GM12878 (cell line): ENCODE results near the gene PSMB7. TPM values are rescaled to one million over a fixed set of nuclear protein-coding genes. Genes with fewer than 3 reads are reported as not detected.

Experiments used
- ATAC-seq: fragments of 200-7000 bp; cut with Tn5 transposase; 3 replicates; pipeline ENCODE4 v1.9.1; 2020; ENCODE audit warnings: mild to moderate bottlenecking, moderate library complexity
- BruUV-seq: library from RNA; stranded (reverse); fragments of 400-500 nt; replicated peaks from 2 replicates; lab custom pipeline; 2021; lab: Mats Ljungman, UMichigan
- CTCF ChIA-PET: fragments of 300-600 bp; sonication (Branson Sonifier 250); formaldehyde crosslinking; extraction: SDS; loops from one replicate; lab custom pipeline; 2021; ENCODE audit warnings: inconsistent platforms; lab: Yijun Ruan, JAX
- POLR2A ChIA-PET: fragments of 350-600 bp; formaldehyde crosslinking; extraction: SDS; loops from one replicate; lab custom pipeline; 2021; ENCODE audit warnings: inconsistent platforms; lab: Charles Lee
- RAD21 ChIA-PET: fragments of 300-600 bp; sonication (Branson Sonifier 250); formaldehyde crosslinking; loops from one replicate; lab custom pipeline; 2023; ENCODE audit warnings: antibody characterized with exemption; ENCODE audit not compliant: unreplicated experiment; lab: Charles Lee
- SMC1A ChIA-PET: fragments of 300-600 bp; sonication (Branson Sonifier 250); formaldehyde crosslinking; loops from one replicate; lab custom pipeline; 2023; ENCODE audit not compliant: unreplicated experiment, uncharacterized antibody; lab: Charles Lee
- DNase-seq: peaks from one replicate; pipeline ENCODE4 v3.0.0-alpha.2; 2011; ENCODE audit warnings: low read depth, low spot score
- FAIRE-seq: peaks from 3 replicates; lab custom pipeline; 2011; peaks lifted over from hg19 to GRCh38; lab: Jason Lieb, UNC
- H2AFZ ChIP-seq: 2 replicates; pipeline ENCODE4 v1.6.0; 2011; ENCODE audit warnings: low read depth, low read length, control low read depth; ENCODE audit not compliant: control insufficient read depth
- H3K27ac ChIP-seq: 2 replicates; pipeline ENCODE4 v1.5.1; 2011; ENCODE audit warnings: control low read depth; ENCODE audit not compliant: control insufficient read depth, insufficient read depth
- H3K27me3 ChIP-seq, 2 experiments: replicated peaks in 1 of 2; 2 replicates each; pipeline versions ENCODE4 v1.6.0 to v1.6.1; 2011; ENCODE audit warnings: low read length in 1 of 2; ENCODE audit not compliant: control insufficient read depth in 2 of 2, insufficient read depth in 2 of 2
- H3K36me3 ChIP-seq, 2 experiments: 2 replicates each; pipeline ENCODE4 v1.5.1; 2011; ENCODE audit warnings: low read length in 1 of 2; ENCODE audit not compliant: control insufficient read depth in 2 of 2, insufficient read depth in 2 of 2
- H3K4me1 ChIP-seq: 2 replicates; pipeline ENCODE4 v1.6.1; 2011; ENCODE audit warnings: mild to moderate bottlenecking, low read length, moderate library complexity, mixed read lengths; ENCODE audit not compliant: control insufficient read depth, insufficient read depth
- H3K4me2 ChIP-seq: 2 replicates; pipeline ENCODE4 v1.6.0; 2011; ENCODE audit warnings: control low read depth; ENCODE audit not compliant: control insufficient read depth, insufficient read depth
- H3K4me3 ChIP-seq: fragments of 200-600 bp; sonication (generic); 2 replicates; pipeline ENCODE4 v1.5.1; 2016
- H3K79me2 ChIP-seq: 2 replicates; pipeline ENCODE4 v1.6.0; 2011; ENCODE audit warnings: low read length; ENCODE audit not compliant: control insufficient read depth, insufficient read depth
- H3K9ac ChIP-seq: 2 replicates; pipeline ENCODE4 v1.8.0; 2011; ENCODE audit warnings: low read length, control low read depth, mixed read lengths; ENCODE audit not compliant: control insufficient read depth, insufficient read depth
- H3K9me3 ChIP-seq: replicated peaks from 3 replicates; pipeline ENCODE4 v1.5.1; 2011; ENCODE audit warnings: mild to moderate bottlenecking, low read length; ENCODE audit not compliant: control insufficient read depth, insufficient read depth
- H4K20me1 ChIP-seq: 2 replicates; pipeline ENCODE4 v1.6.0; 2011; ENCODE audit not compliant: control insufficient read depth, insufficient read depth
- BCL11A ChIP-seq: IDR thresholded peaks from 2 replicates; pipeline ENCODE4 v1.6.1; 2011; ENCODE audit warnings: low read depth, low read length
- CEBPB ChIP-seq, 2 experiments: fragments of 150-350 bp in 1 of 2; IDR thresholded peaks; 2 replicates each; pipeline ENCODE4 v1.6.1; 2012 to 2014; ENCODE audit warnings: low read depth in 2 of 2, low read length in 2 of 2, borderline replicate concordance in 1 of 2, inconsistent platforms in 1 of 2
- CHD2 ChIP-seq: IDR thresholded peaks from 2 replicates; pipeline ENCODE4 v1.6.1; 2011; ENCODE audit warnings: low read depth, low read length, improper control_type of control experiment, borderline replicate concordance
- CREB1 ChIP-seq: IDR thresholded peaks from 2 replicates; pipeline ENCODE4 v1.6.1; 2012; ENCODE audit warnings: low read depth, mild to moderate bottlenecking, inconsistent platforms
- CREM ChIP-seq: IDR thresholded peaks from 2 replicates; pipeline ENCODE4 v1.6.1; 2014; ENCODE audit warnings: antibody characterized with exemption, low read depth
- EZH2 ChIP-seq: IDR thresholded peaks from 2 replicates; pipeline ENCODE4 v1.6.1; 2012; ENCODE audit warnings: low read depth, mild to moderate bottlenecking, control low read depth, inconsistent platforms, low read length, borderline replicate concordance; ENCODE audit not compliant: control insufficient read depth
- FOXK2 ChIP-seq: fragments of 450-650 bp; IDR thresholded peaks from 2 replicates; pipeline ENCODE4 v1.6.1; 2017; ENCODE audit warnings: mild to moderate bottlenecking, moderate library complexity
- HDAC2 ChIP-seq: fragments of 200-600 bp; sonication (generic); IDR thresholded peaks from 2 replicates; pipeline ENCODE4 v1.6.1; 2017
- HSF1 ChIP-seq: fragments of 150-350 bp; IDR thresholded peaks from 2 replicates; pipeline ENCODE4 v1.6.1; 2014; ENCODE audit warnings: mild to moderate bottlenecking, low read depth, low read length
- IRF4 ChIP-seq: IDR thresholded peaks from 2 replicates; pipeline ENCODE4 v1.6.1; 2011; ENCODE audit warnings: low read depth, low read length
- MAX ChIP-seq: IDR thresholded peaks from 2 replicates; pipeline ENCODE4 v1.6.1; 2012; ENCODE audit warnings: low read depth, low read length, improper control_type of control experiment
- POLR2A ChIP-seq: IDR thresholded peaks from 2 replicates; pipeline ENCODE4 v1.6.1; 2011; ENCODE audit warnings: low read depth, mild to moderate bottlenecking, low read length
- RBBP5 ChIP-seq: fragments of 200-600 bp; sonication (generic); conservative IDR thresholded peaks from 2 replicates; pipeline ENCODE4 v1.6.1; 2016
- RCOR1 ChIP-seq: conservative IDR thresholded peaks from 2 replicates; pipeline ENCODE4 v1.6.1; 2012; ENCODE audit warnings: low read depth, low read length, improper control_type of control experiment
- SUPT20H ChIP-seq: IDR thresholded peaks from 2 replicates; pipeline ENCODE4 v1.6.1; 2011; ENCODE audit warnings: low read depth, mild to moderate bottlenecking, low read length, moderate library complexity, borderline replicate concordance; ENCODE audit not compliant: control insufficient read depth
- TCF7 ChIP-seq: IDR thresholded peaks from 2 replicates; pipeline ENCODE4 v1.6.1; 2014; ENCODE audit warnings: antibody characterized with exemption, borderline replicate concordance
- ZNF207 ChIP-seq: fragments of 450-650 bp; IDR thresholded peaks from 2 replicates; pipeline ENCODE4 v1.6.1; 2014; ENCODE audit warnings: antibody characterized with exemption, mild to moderate bottlenecking, borderline replicate concordance
- ZSCAN29 ChIP-seq: fragments of 450-650 bp; IDR thresholded peaks from 2 replicates; pipeline ENCODE4 v1.6.1; 2017; ENCODE audit warnings: mild to moderate bottlenecking, moderate library complexity
- WGBS: methylation state at CpG from one replicate; pipeline ENCODE4 v1.1.6; 2016; ENCODE audit warnings: low lambda C conversion rate; ENCODE audit not compliant: insufficient replicate concordance, insufficient coverage; ENCODE audit errors: missing lambda C conversion rate; 5-methylcytosine and 5-hydroxymethylcytosine counted together
- in situ Hi-C: fragments of 300-500 bp; cut with MboI; formaldehyde crosslinking; loops from 9 replicates; pipeline ENCODE4 v1.14.3; 2018; ENCODE audit warnings: mixed read lengths
- intact Hi-C: fragments of 100-400 bp; cut with micrococcal nuclease; formaldehyde crosslinking; loops from one replicate; pipeline ENCODE4 v1.14.2; 2022; ENCODE audit not compliant: unreplicated experiment
- polyA plus RNA-seq, 11 experiments: library from polyadenylated mRNA; depleted of rRNA in 4 of 11; unstranded in 6 of 11; stranded (reverse) in 5 of 11; fragments of >200 nt; fragmentation: Nextera tagmentation in 4 of 11; fragmentation: Illumina TruSeq in 1 of 11; extraction: Ambion mirVana in 4 of 11; extraction: Trizol in 1 of 11; gene quantifications; 1 replicate in 1 of 11; 2 replicates in 10 of 11; pipeline versions ENCODE4 v1.2.1 to v1.2.3, GENCODE V29; 2011 to 2016; ENCODE audit warnings: inconsistent platforms in 2 of 11, missing spikeins in 2 of 11, low read depth in 1 of 11
- total RNA-seq, 4 experiments: library from RNA; depleted of rRNA in 3 of 4; stranded (reverse); fragments of >200 nt in 3 of 4; fragmentation: Illumina TruSeq in 1 of 4; extraction: Trizol in 1 of 4; gene quantifications; 2 replicates each; pipeline versions ENCODE4 v1.2.1 to v1.2.3, GENCODE V29; 2013 to 2021

PSMB7 gene
- total and polyA plus RNA-seq, 10 of the 15 experiments (the other 5 are each of a cell fraction or from before 2014, with no cell fraction given): 174 to 564 (median 268) TPM

GRCh38 chr9:124363326-124364096 lies 51.7 kb downstream of the PSMB7 start:
- FAIRE-seq (no peak), DNase-seq (no peak), ATAC-seq (no peak)
- SMC1A ChIA-PET: interaction anchor here (0.8 to 2.2 kb wide), 2 partner anchors 15 to 29 kb away, joined by 3 to 6 read pairs; no protein-coding TSS in a partner anchor
- no peaks in the 10 kb centered on the region; the same call in 1 of the 2 replicates for H4K20me1 ChIP-seq
- POLR2A ChIA-PET: no interaction called here
- BruUV-seq: no TSS peak
- no peak overlapping the region for H3K9ac ChIP-seq
- H3K9me3 ChIP-seq: no peaks in the 10 kb centered on the region
- H3K27me3 ChIP-seq: no peaks in the 10 kb centered on the region
- RAD21 ChIA-PET: no interaction called here
- H3K36me3 ChIP-seq: peaks cover 0 to 2% of the 10 kb centered on the region in 2 experiments; a peak in 1 of 4 replicates
- H3K4me2 ChIP-seq: no peak overlapping the region
- H2AFZ ChIP-seq: no peak overlapping the region
- no peak for TF ChIP-seq FOXK2
- no peak for TF ChIP-seq SUPT20H
- no peak for TF ChIP-seq TCF7
- TF ChIP-seq ZNF207: no peak
- TF ChIP-seq RCOR1: no peak
- no peak for TF ChIP-seq CHD2
- TF ChIP-seq IRF4: no peak
- no peak for TF ChIP-seq MAX
- no peak for TF ChIP-seq POLR2A
- TF ChIP-seq HDAC2: no peak
- no peak for TF ChIP-seq RBBP5
- no peak for TF ChIP-seq CREM
- no peak for TF ChIP-seq ZSCAN29
- TF ChIP-seq CREB1: no peak
- no peak for TF ChIP-seq HSF1
- TF ChIP-seq CEBPB (IDR thresholded peaks at IDR 0.05; ENCODE audit: borderline replicate concordance in 1 of 2, low read depth in 2 of 2, low read length in 2 of 2): no peak
- TF ChIP-seq BCL11A: no peak
- no peak for TF ChIP-seq EZH2
- H3K27ac ChIP-seq: no peak overlapping the region
- intact Hi-C loops: no loop called here
- WGBS: 91% methylated on average over 21 of the region's 21 CpGs
- no peaks in the 10 kb centered on the region; the same call in none of the 2 replicates for H3K79me2 ChIP-seq
- CTCF ChIA-PET: interaction anchor here (1.1 to 1.4 kb wide), 3 partner anchors 11 to 241 kb away, joined by 3 to 6 read pairs (median 3); no protein-coding TSS in a partner anchor
- no peak overlapping the region for H3K4me3 ChIP-seq
- no peaks in the 10 kb centered on the region; the same call in 1 of the 2 replicates for H3K4me1 ChIP-seq
- in situ Hi-C loops: no loop called here
